Calu3 (cell line): ENCODE measurements around the gene A3GALT2. TPM values are rescaled to one million over a fixed set of nuclear protein-coding genes. Genes with fewer than 3 reads are reported as not detected.

ENCODE experiments used
- BruUV-seq: library from RNA; stranded (reverse); fragments of 400-500 nt; replicated peaks from 2 replicates; lab custom pipeline; 2021; lab: Mats Ljungman, UMichigan
- CTCF ChIA-PET: fragments of 300-600 bp; sonication (Branson Sonifier 250); formaldehyde crosslinking; loops from one replicate; lab custom pipeline; 2022; ENCODE audit warnings: antibody characterized with exemption; lab: Charles Lee
- DNase-seq: peaks from one replicate; pipeline ENCODE4 v3.0.0; 2022
- H3K27ac Mint-ChIP-seq: one replicate; pipeline ENCODE4 v1.8.0; 2022; ENCODE audit warnings: mixed read lengths; ENCODE audit not compliant: unreplicated experiment
- H3K27me3 Mint-ChIP-seq: one replicate; pipeline ENCODE4 v1.8.0; 2022; ENCODE audit warnings: mixed read lengths; ENCODE audit not compliant: unreplicated experiment
- H3K36me3 Mint-ChIP-seq: one replicate; pipeline ENCODE4 v1.8.0; 2022; ENCODE audit warnings: mild to moderate bottlenecking, moderate library complexity, mixed read lengths; ENCODE audit not compliant: insufficient read depth, unreplicated experiment
- H3K4me1 Mint-ChIP-seq: one replicate; pipeline ENCODE4 v1.8.0; 2022; ENCODE audit warnings: mild to moderate bottlenecking, low read depth, mixed read lengths; ENCODE audit not compliant: unreplicated experiment
- H3K4me3 Mint-ChIP-seq: one replicate; pipeline ENCODE4 v1.8.0; 2022; ENCODE audit warnings: mild to moderate bottlenecking, low read depth, moderate library complexity, mixed read lengths; ENCODE audit not compliant: unreplicated experiment
- H3K9me3 Mint-ChIP-seq: one replicate; pipeline ENCODE4 v1.8.0; 2022; ENCODE audit warnings: low read depth, mixed read lengths; ENCODE audit not compliant: unreplicated experiment
- intact Hi-C: fragments of 100-400 bp; cut with micrococcal nuclease; formaldehyde crosslinking; loops from one replicate; pipeline ENCODE4 v1.10.0; 2022; ENCODE audit not compliant: unreplicated experiment
- total RNA-seq: library from RNA; stranded (reverse); gene quantifications from 2 replicates; pipeline ENCODE4 v1.2.3, GENCODE V29; 2022
- TF ChIP-seq, protein P1 (sequence below): fragments of 200-600 bp; IDR thresholded peaks from one replicate; pipeline ENCODE4 v1.8.0; 2022; ENCODE audit warnings: antibody characterized with exemption; ENCODE audit not compliant: unreplicated experiment

A3GALT2 gene
- total RNA-seq, 1 experiment from 2014 or later: not detected

DNA sequence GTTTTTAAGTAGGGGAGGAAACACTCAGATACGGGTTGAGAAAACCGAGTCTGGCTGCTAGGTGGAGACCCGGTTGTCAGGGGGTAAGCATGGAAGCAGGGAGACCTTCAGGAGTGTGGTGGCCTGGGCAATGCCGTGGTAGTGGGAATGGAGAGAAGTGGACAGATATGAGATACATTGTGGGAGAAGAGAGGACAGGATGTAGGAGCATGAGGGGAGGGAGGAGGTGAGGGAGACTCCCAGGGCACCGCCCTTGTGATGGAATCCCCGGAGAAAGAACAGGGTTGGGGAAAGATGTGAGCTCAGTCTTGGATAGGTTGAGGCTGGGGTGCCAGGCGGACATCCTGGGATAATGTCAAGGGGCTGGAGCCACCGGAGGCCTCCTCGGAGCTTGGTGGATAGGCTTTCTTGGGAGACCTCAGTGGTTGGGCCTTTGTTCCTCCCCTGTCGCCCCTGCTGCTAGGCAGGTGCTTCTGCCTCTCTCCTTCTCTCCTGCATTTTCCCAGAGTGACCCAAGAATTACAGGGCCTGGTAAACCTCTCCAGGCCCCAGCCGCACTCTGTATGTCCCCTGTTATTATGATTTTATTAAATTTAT is 43.3 kb downstream of the A3GALT2 start:
- no peaks in the 10 kb centered on the region for H3K27me3 Mint-ChIP-seq
- TF ChIP-seq, protein P1, sequence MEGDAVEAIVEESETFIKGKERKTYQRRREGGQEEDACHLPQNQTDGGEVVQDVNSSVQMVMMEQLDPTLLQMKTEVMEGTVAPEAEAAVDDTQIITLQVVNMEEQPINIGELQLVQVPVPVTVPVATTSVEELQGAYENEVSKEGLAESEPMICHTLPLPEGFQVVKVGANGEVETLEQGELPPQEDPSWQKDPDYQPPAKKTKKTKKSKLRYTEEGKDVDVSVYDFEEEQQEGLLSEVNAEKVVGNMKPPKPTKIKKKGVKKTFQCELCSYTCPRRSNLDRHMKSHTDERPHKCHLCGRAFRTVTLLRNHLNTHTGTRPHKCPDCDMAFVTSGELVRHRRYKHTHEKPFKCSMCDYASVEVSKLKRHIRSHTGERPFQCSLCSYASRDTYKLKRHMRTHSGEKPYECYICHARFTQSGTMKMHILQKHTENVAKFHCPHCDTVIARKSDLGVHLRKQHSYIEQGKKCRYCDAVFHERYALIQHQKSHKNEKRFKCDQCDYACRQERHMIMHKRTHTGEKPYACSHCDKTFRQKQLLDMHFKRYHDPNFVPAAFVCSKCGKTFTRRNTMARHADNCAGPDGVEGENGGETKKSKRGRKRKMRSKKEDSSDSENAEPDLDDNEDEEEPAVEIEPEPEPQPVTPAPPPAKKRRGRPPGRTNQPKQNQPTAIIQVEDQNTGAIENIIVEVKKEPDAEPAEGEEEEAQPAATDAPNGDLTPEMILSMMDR: no peak
- H3K27ac Mint-ChIP-seq: no peak overlapping the region
- BruUV-seq: no TSS peak
- DNase-seq: no peak
- H3K9me3 Mint-ChIP-seq: no peaks in the 10 kb centered on the region
- intact Hi-C loops: no loop called here
- peaks cover 9% of the 10 kb centered on the region for H3K36me3 Mint-ChIP-seq
- H3K4me1 Mint-ChIP-seq: no peaks in the 10 kb centered on the region
- CTCF ChIA-PET: interaction anchor here (1.2 kb wide), 1 partner anchor 18 kb away, joined by 3 read pairs; no protein-coding TSS in a partner anchor
- no peak overlapping the region for H3K4me3 Mint-ChIP-seq

DNA sequence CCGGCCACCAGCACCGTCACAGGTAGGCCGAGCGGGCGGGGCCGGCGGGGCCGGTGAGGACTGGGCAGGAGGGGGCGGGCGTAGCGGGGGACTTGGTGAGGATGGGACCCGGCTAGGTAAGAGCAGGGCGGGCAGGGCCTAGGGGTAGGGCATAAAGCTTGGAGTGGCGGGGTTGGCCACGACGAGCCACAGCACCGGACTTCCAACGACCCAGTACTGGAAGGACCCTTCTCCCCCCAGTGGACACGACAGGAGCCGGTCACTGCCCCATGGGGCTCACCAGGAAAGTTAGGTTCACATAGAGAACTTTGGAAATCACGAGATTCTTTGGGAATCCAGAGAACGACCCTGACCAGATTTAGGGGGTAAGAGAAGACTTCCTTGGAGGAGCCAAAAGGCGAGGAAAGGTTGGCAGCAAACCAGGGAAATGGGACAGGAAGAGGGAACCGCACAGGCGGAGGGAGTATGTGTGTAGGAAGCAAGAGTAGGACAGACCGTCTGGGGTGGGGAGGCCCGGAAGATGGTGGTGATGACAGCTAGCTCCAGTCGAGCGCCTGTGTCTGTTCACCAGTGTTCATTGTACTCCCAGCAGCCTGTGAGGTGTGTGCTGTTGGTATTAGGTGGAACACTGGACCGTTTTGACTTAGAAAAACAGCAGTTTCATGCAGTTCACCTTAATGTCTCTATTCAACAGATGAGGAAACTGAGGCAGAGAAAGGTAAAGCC is 44.2 kb downstream of the A3GALT2 start:
- intact Hi-C loops: no loop called here
- CTCF ChIA-PET: no interaction called here
- Mint-ChIP-seq H3K36me3 (peaks cover 5% of the 10 kb centered on the region), H3K27ac (no peak overlapping the region), H3K4me1 (no peaks in the 10 kb centered on the region), H3K9me3 (no peaks in the 10 kb centered on the region), H3K4me3 (no peak overlapping the region), H3K27me3 (no peaks in the 10 kb centered on the region)
- BruUV-seq: no TSS peak
- TF ChIP-seq, protein P1: no peak
- no peak for DNase-seq

DNA sequence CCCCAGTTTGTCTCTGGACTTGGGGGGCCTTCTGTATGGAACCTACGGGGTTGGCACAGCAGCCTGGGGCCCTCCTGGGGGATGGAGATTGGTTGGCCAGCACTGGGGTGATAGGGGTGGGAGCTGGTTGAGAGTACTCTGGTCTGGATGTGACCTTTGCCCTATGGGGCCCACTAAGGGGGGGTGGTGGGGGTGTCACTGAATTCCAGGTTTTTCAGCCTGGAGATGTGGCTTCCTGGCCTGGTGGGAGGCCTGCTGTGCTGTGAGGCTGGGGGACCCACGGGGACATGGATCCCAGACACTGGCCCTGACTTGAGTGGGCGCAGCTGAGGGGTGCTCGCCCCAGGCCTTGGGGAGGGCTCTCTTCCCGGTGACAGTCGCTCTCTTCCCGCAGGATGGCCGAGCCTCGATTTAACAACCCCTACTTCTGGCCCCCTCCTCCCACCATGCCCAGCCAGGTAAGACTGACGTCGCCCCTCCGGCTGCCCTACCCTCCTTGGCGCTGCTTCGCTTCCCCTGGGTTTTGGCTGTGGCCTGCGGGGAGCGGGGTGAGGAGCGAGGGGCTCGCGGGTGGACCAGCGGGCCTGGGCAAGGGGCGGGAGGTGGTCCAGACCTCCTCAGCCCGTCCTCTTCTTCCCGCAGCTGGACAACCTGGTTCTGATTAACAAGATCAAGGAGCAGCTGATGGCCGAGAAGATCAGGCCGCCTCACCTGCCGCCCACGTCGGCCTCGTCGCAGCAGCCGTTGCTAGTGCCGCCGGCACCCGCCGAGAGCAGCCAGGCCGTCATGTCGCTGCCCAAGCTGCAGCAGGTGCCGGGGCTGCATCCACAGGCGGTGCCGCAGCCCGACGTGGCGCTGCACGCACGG is 45.0 kb downstream of the A3GALT2 start:
- H3K36me3 Mint-ChIP-seq: peaks cover 6% of the 10 kb centered on the region
- no peaks in the 10 kb centered on the region for H3K9me3 Mint-ChIP-seq
- CTCF ChIA-PET: no interaction called here
- no peak overlapping the region for H3K27ac Mint-ChIP-seq
- TF ChIP-seq, protein P1: no peak
- H3K4me1 Mint-ChIP-seq: no peaks in the 10 kb centered on the region
- H3K4me3 Mint-ChIP-seq: no peak overlapping the region
- no peak for DNase-seq
- intact Hi-C loops: no loop called here
- no peaks in the 10 kb centered on the region for H3K27me3 Mint-ChIP-seq
- BruUV-seq: no TSS peak

DNA sequence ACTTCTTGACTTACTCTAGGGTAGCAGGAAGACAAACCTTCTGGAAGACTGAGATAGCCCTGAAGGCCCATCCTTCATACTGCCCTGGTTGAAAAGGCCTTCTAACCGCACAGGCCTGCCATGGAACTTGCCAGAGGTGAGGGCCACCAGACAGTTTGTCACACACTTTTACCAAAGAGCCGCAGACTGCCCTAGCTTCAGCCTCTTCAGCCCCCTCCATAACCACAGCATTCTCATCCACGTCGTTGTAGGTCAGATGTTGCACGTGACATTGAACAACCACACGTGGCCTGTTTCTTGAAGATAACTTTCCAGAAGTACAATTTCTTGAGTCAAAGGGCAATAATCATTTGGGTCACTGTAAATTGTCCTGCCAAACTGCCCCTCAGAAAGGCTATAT is 45.7 kb downstream of the A3GALT2 start:
- DNase-seq: no peak
- Mint-ChIP-seq H3K27ac (no peak overlapping the region), H3K4me1 (no peaks in the 10 kb centered on the region), H3K27me3 (no peaks in the 10 kb centered on the region), H3K9me3 (no peaks in the 10 kb centered on the region), H3K4me3 (no peak overlapping the region), H3K36me3 (peaks cover 6% of the 10 kb centered on the region)
- CTCF ChIA-PET: no interaction called here
- no TSS peak for BruUV-seq
- intact Hi-C loops: no loop called here
- TF ChIP-seq, protein P1: no peak
